Transverse colon (tissue), 4 donors: ENCODE data around the gene MIOX. TPM values are rescaled to one million over a fixed set of nuclear protein-coding genes. Genes with fewer than 3 reads are reported as not detected.

ENCODE experiments used
- DNase-seq: peaks from one replicate; pipeline ENCODE4 v3.0.0-alpha.2; 2019
- H3K27ac ChIP-seq, 4 donors: fragments of 200-600 bp; sonication (generic); 2 replicates each; pipeline ENCODE4 v1.5.1; 2016 to 2018; ENCODE audit warnings: inconsistent platforms in 4 of 4
- H3K27me3 ChIP-seq: fragments of 200-600 bp; sonication (generic); 2 replicates; pipeline ENCODE4 v1.5.1; 2017; ENCODE audit warnings: inconsistent platforms
- H3K36me3 ChIP-seq, 4 donors: fragments of 200-600 bp; sonication (generic); 2 replicates each; pipeline ENCODE4 v1.5.1; 2017 to 2019; ENCODE audit warnings: inconsistent platforms in 4 of 4
- H3K4me1 ChIP-seq, 4 donors: fragments of 200-600 bp; sonication (generic); 2 replicates each; pipeline ENCODE4 v1.5.1; 2017 to 2020; ENCODE audit warnings: inconsistent platforms in 4 of 4
- H3K4me3 ChIP-seq, 4 donors: fragments of 200-600 bp; sonication (generic); 1 replicate in 1 of 4; 2 replicates in 3 of 4; pipeline versions ENCODE4 v1.5.1 to v1.6.1; 2017 to 2019; ENCODE audit warnings: inconsistent platforms in 4 of 4
- H3K9me3 ChIP-seq, 2 donors: fragments of 200-600 bp; sonication (generic); 2 replicates each; pipeline ENCODE4 v1.5.1; 2017 to 2019; ENCODE audit warnings: inconsistent platforms in 2 of 2
- EP300 ChIP-seq: sonication (generic); formaldehyde crosslinking; IDR thresholded peaks from one replicate; pipeline ENCODE4 v1.6.1; 2017; ENCODE audit warnings: antibody characterized with exemption, low read depth
- POLR2A ChIP-seq: fragments of 450-650 bp; IDR thresholded peaks from one replicate; pipeline ENCODE4 v1.6.1; 2016; ENCODE audit warnings: antibody characterized with exemption, mild to moderate bottlenecking, moderate library complexity
- POLR2AphosphoS5 ChIP-seq, 3 donors: sonication (generic); formaldehyde crosslinking; IDR thresholded peaks; one replicate each; pipeline ENCODE4 v1.6.1; 2016; ENCODE audit warnings: antibody characterized with exemption in 3 of 3
- WGBS, 2 donors: methylation state at CpG; one replicate each; pipeline ENCODE4 v1.1.5; 2018; ENCODE audit warnings: low coverage in 1 of 2; 5-methylcytosine and 5-hydroxymethylcytosine counted together
- in situ Hi-C, 4 donors: fragments of 200-750 bp; cut with MboI; loops; one replicate each; pipeline versions ENCODE4 v1.15.0 to v1.15.1; 2017; ENCODE audit warnings: low sequenced_read_pairs in 3 of 4, low pct_ligation_motif_present in 1 of 4, low pct_unique_long_range_greater_than_20kb in 1 of 4
- intact Hi-C: fragments of 100-400 bp; cut with DNase I; formaldehyde crosslinking; loops from one replicate; pipeline ENCODE4 v1.15.1; 2023; ENCODE audit warnings: low total_unique reads
- total RNA-seq, 4 donors: library from RNA; depleted of rRNA; stranded (reverse); fragments of >200 nt; gene quantifications; one replicate each; pipeline ENCODE4 v1.1.0, GENCODE V29; 2016
- TF ChIP-seq, protein P1 (sequence below), 5 experiments: fragments of 200-600 bp in 3 of 5; fragments of 450-650 bp in 2 of 5; sonication (generic) in 3 of 5; IDR thresholded peaks; 1 replicate in 2 of 5; 2 replicates in 3 of 5; pipeline ENCODE4 v1.5.1; 2016 to 2017; ENCODE audit warnings: antibody characterized with exemption in 5 of 5, inconsistent platforms in 3 of 5, mild to moderate bottlenecking in 2 of 5, moderate library complexity in 1 of 5

The MIOX gene
- total RNA-seq, 4 donors from 2014 or later, result not detected

DNA sequence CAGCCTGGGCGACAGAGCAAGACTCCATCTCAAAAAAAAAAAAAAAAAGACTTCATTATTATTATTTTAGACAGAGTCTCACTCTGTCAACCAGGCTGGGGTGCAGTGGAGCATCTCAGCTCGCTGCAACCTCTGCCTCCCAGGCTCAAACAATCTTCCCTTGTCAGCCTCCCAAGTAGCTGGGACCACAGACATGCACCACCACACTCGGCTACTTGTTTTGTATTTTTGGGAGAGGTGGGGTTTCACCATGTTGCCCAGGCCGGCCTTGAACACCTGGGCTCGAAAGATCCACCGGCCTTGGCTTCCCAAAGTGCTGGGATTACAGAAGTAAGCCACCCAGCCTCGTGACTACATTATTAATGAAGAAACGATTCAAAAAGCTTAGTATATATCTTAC lies 48.5 kb downstream of the MIOX start:
- H3K4me1 ChIP-seq, result peaks cover 22 to 60% (median 42%) of the 10 kb centered on the region in 4 donors
- no peak for DNase-seq
- TF ChIP-seq, protein P1, sequence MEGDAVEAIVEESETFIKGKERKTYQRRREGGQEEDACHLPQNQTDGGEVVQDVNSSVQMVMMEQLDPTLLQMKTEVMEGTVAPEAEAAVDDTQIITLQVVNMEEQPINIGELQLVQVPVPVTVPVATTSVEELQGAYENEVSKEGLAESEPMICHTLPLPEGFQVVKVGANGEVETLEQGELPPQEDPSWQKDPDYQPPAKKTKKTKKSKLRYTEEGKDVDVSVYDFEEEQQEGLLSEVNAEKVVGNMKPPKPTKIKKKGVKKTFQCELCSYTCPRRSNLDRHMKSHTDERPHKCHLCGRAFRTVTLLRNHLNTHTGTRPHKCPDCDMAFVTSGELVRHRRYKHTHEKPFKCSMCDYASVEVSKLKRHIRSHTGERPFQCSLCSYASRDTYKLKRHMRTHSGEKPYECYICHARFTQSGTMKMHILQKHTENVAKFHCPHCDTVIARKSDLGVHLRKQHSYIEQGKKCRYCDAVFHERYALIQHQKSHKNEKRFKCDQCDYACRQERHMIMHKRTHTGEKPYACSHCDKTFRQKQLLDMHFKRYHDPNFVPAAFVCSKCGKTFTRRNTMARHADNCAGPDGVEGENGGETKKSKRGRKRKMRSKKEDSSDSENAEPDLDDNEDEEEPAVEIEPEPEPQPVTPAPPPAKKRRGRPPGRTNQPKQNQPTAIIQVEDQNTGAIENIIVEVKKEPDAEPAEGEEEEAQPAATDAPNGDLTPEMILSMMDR (IDR thresholded peaks at IDR 0.05), result no peak
- TF ChIP-seq POLR2A (no peak), POLR2AphosphoS5 (IDR thresholded peaks at IDR 0.05) (no peak), EP300 (no peak)
- H3K4me3 ChIP-seq, result no peak overlapping the region
- H3K27ac ChIP-seq, result peak overlapping the region in 1 of 4 donors; percentile 16
- no peaks in the 10 kb centered on the region for H3K36me3 ChIP-seq
- intact Hi-C loops (no loop called here), in situ Hi-C loops (no loop called here)
- H3K9me3 ChIP-seq, result no peaks in the 10 kb centered on the region
- WGBS, 2 donors, result 81% methylated on average over 8 of the region's 8 CpGs; no CpG with 5 or more reads in 1 of the 2 donors
- peaks cover 13% of the 10 kb centered on the region for H3K27me3 ChIP-seq

DNA sequence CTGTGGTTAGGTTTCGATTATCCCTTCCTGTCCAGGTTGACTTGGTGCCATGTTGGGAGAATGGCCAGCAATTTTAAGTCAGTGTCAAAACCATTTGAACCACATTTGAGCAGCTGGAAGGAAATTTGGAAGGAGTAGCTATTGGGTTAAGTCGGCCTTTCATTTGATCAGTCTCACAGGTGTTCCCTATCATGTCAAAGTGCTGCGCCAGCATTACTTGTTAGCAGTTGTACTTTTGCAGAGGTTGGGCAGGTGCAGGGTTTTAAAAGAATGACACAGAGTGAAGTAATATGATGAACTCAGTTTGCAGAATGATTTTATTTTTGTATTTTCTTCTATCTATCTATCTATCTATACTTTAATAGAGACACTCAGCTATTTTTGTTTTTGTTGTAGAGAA lies 49.6 kb downstream of the MIOX start:
- DNase-seq, result no peak
- H3K4me3 ChIP-seq, result no peak overlapping the region
- 89 to 100% methylated on average over 2 to 3 of the region's 3 CpGs for WGBS, 2 donors
- intact Hi-C loops (no loop called here), in situ Hi-C loops (no loop called here)
- TF ChIP-seq POLR2AphosphoS5 (IDR thresholded peaks at IDR 0.05), result no peak
- TF ChIP-seq EP300, result no peak
- TF ChIP-seq, protein P1 (IDR thresholded peaks at IDR 0.05), result no peak
- TF ChIP-seq POLR2A, result no peak
- peaks cover 24 to 59% (median 33%) of the 10 kb centered on the region in 4 donors for H3K4me1 ChIP-seq
- H3K27me3 ChIP-seq, result peaks cover 13% of the 10 kb centered on the region
- H3K9me3 ChIP-seq, result no peaks in the 10 kb centered on the region
- H3K27ac ChIP-seq, result no peak overlapping the region
- no peaks in the 10 kb centered on the region for H3K36me3 ChIP-seq

DNA sequence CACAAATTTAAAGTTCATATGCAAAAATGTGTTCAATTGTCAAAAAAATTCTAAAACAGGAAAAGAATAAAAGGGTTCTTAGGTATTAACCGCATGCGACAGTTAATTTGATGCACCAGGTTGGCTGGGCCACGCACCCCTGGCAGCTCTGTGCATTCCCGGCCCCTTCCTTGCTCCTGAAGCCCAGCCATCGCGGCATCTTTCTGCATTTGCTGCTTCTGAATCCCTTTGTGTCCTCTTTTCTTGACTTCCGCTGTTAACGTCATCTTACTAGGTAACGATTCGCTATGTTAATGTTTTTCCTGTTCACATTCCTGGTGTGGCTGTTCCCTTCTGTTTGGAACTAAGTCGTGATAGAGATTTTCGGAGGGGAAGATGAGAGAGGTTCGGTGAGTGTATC lies 51.1 kb downstream of the MIOX start:
- intact Hi-C loops (no loop called here), in situ Hi-C loops (no loop called here)
- no peak for DNase-seq
- TF ChIP-seq, protein P1 (IDR thresholded peaks at IDR 0.05), result no peak
- TF ChIP-seq POLR2AphosphoS5 (IDR thresholded peaks at IDR 0.05) (no peak), EP300 (no peak), POLR2A (no peak)
- peaks cover 13% of the 10 kb centered on the region for H3K27me3 ChIP-seq
- no peak overlapping the region for H3K4me3 ChIP-seq
- H3K9me3 ChIP-seq, result no peaks in the 10 kb centered on the region
- peak overlapping the region; percentile 91 to 99 (median 95) for H3K27ac ChIP-seq
- H3K36me3 ChIP-seq, result no peaks in the 10 kb centered on the region
- WGBS, 2 donors, result 87 to 94% methylated on average over 11 to 13 of the region's 13 CpGs
- H3K4me1 ChIP-seq, result peaks cover 18 to 51% (median 21%) of the 10 kb centered on the region in 4 donors

Other genes starting within 250 kb of the MIOX start
- gene TUBGCP6, start 241.8 kb upstream of the MIOX start, total RNA-seq, result 100 to 1,000 TPM in 1 of 4 donors, 10 to 100 TPM in 3; 43.8 to 110 (median 73.1) TPM
- gene HDAC10, start 235.6 kb upstream of the MIOX start, total RNA-seq, result 100 to 1,000 TPM in 2 of 4 donors, 10 to 100 TPM in 2; 66.8 to 618 (median 142) TPM
- gene MAPK12, start 225.2 kb upstream of the MIOX start, total RNA-seq, result 1 to 10 TPM; 1.1 to 9.4 (median 3.3) TPM
- gene MAPK11, start 216.5 kb upstream of the MIOX start, total RNA-seq, result 1 to 10 TPM; 1.6 to 6.4 (median 2.7) TPM
- 100 to 1,000 TPM; 305 to 880 (median 460) TPM for gene PLXNB2, start 179.2 kb upstream of the MIOX start, total RNA-seq
- gene DENND6B, start 159.8 kb upstream of the MIOX start, total RNA-seq, result 10 to 100 TPM in 2 of 4 donors, 1 to 10 TPM in 2; 3.2 to 22.7 (median 8.3) TPM
- gene PPP6R2, start 143.5 kb upstream of the MIOX start, total RNA-seq, result 100 to 1,000 TPM in 1 of 4 donors, 10 to 100 TPM in 3; 62.1 to 151 (median 77.8) TPM
- 100 to 1,000 TPM in 2 of 4 donors, 10 to 100 TPM in 2; 59.9 to 241 (median 108) TPM for gene SBF1, start 11.8 kb upstream of the MIOX start, total RNA-seq
- 1 to 10 TPM in 3 of 4 donors, under 1 TPM in 1; 0.75 to 5.4 (median 1.2) TPM for gene ADM2, start 5.3 kb upstream of the MIOX start, total RNA-seq
- gene LMF2, start 20.8 kb downstream of the MIOX start, total RNA-seq, result 100 to 1,000 TPM in 1 of 4 donors, 10 to 100 TPM in 3; 54.0 to 119 (median 79.9) TPM
- gene NCAPH2, start 21.4 kb downstream of the MIOX start, total RNA-seq, result 10 to 100 TPM; 26.5 to 64.7 (median 41.6) TPM
- 10 to 100 TPM in 1 of 4 donors, 1 to 10 TPM in 2, not detected in 1; 5.1 to 63.6 (median 5.9) TPM for gene SCO2, start 38.7 kb downstream of the MIOX start, total RNA-seq
- 10 to 100 TPM; 27.5 to 60.7 (median 32.2) TPM for gene TYMP, start 43.2 kb downstream of the MIOX start, total RNA-seq
- 1 to 10 TPM in 1 of 4 donors, under 1 TPM in 2, not detected in 1; 0.14 to 1.5 (median 0.32) TPM for gene KLHDC7B, start 59.0 kb downstream of the MIOX start, total RNA-seq
- not detected for gene SYCE3, start 76.1 kb downstream of the MIOX start, total RNA-seq
- 100 to 1,000 TPM in 1 of 4 donors, 10 to 100 TPM in 3; 34.2 to 111 (median 37.6) TPM for gene CPT1B, start 91.6 kb downstream of the MIOX start, total RNA-seq
- gene CHKB, start 96.0 kb downstream of the MIOX start, total RNA-seq, result 100 to 1,000 TPM in 1 of 4 donors, 10 to 100 TPM in 3; 74.8 to 232 (median 86.1) TPM
- gene MAPK8IP2, start 113.9 kb downstream of the MIOX start, total RNA-seq, result 1 to 10 TPM; 1.1 to 3.4 (median 1.8) TPM
- gene ARSA, start 141.3 kb downstream of the MIOX start, total RNA-seq, result 100 to 1,000 TPM in 2 of 4 donors, 10 to 100 TPM in 2; 81.2 to 253 (median 99.1) TPM
- gene SHANK3, start 186.0 kb downstream of the MIOX start, total RNA-seq, result 10 to 100 TPM in 1 of 4 donors, 1 to 10 TPM in 3; 2.7 to 30.3 (median 6.3) TPM